H1 (cell line): Measurements from ENCODE around the gene ELMO1. TPM values are rescaled to one million over a fixed set of nuclear protein-coding genes. Genes with fewer than 3 reads are reported as not detected.

Experiments
- CTCF ChIA-PET: fragments of 300-600 bp; sonication (Branson Sonifier 250); formaldehyde crosslinking; loops from one replicate; lab custom pipeline; 2021; ENCODE audit not compliant: partially characterized antibody; lab: Charles Lee
- POLR2A ChIA-PET: fragments of 300-600 bp; sonication (Branson Sonifier 250); formaldehyde crosslinking; loops from one replicate; lab custom pipeline; 2021; ENCODE audit warnings: inconsistent platforms; ENCODE audit not compliant: partially characterized antibody; lab: Charles Lee
- DNase-seq, 2 experiments: peaks; one replicate each; pipeline versions ENCODE4 v3.0.0 to v3.0.0-alpha.2; 2010 to 2022; ENCODE audit warnings: low spot score in 2 of 2, low read depth in 1 of 2, mixed read lengths in 1 of 2
- FAIRE-seq: peaks from 2 replicates; lab custom pipeline; 2011; peaks lifted over from hg19 to GRCh38; lab: Jason Lieb, UNC
- H2AFZ ChIP-seq: 2 replicates; pipeline ENCODE4 v1.8.1; 2012; ENCODE audit warnings: low read length, inconsistent platforms
- H2AK5ac ChIP-seq: 2 replicates; pipeline ENCODE4 v1.6.1; 2013; ENCODE audit warnings: low read depth, low read length
- H2BK120ac ChIP-seq: replicated peaks from 2 replicates; pipeline ENCODE3; 2013; ENCODE audit warnings: low read depth, low read length, inconsistent platforms
- H2BK12ac ChIP-seq: 2 replicates; pipeline ENCODE4 v1.6.1; 2013; ENCODE audit warnings: low read depth, low read length
- H2BK15ac ChIP-seq: 2 replicates; pipeline ENCODE4 v1.6.1; 2013; ENCODE audit warnings: low read length
- H2BK20ac ChIP-seq: 2 replicates; pipeline ENCODE4 v1.6.1; 2013; ENCODE audit warnings: low read length
- H2BK5ac ChIP-seq: 2 replicates; pipeline ENCODE4 v1.6.1; 2013; ENCODE audit warnings: low read depth, low read length
- H3K14ac ChIP-seq: 2 replicates; pipeline ENCODE4 v1.6.1; 2013; ENCODE audit warnings: inconsistent platforms; ENCODE audit not compliant: insufficient read length
- H3K18ac ChIP-seq: 2 replicates; pipeline ENCODE4 v1.6.1; 2013; ENCODE audit warnings: low read length; ENCODE audit errors: extremely low read depth
- H3K23ac ChIP-seq: 2 replicates; pipeline ENCODE4 v1.6.1; 2013; ENCODE audit warnings: inconsistent platforms; ENCODE audit not compliant: insufficient read length
- H3K23me2 ChIP-seq: 2 replicates; pipeline ENCODE4 v1.6.1; 2013; ENCODE audit warnings: low read depth, low read length
- H3K27ac ChIP-seq: 2 replicates; pipeline ENCODE4 v1.6.1; 2011; ENCODE audit warnings: low read depth, low read length, inconsistent platforms
- H3K27me3 ChIP-seq, 4 experiments: replicated peaks in 1 of 4; 1 replicate in 1 of 4; 2 replicates in 3 of 4; pipeline versions ENCODE4 v1.6.1 to v1.8.1; 2011 to 2013; ENCODE audit warnings: low read length in 3 of 4, mild to moderate bottlenecking in 3 of 4, inconsistent platforms in 2 of 4, mixed read lengths in 2 of 4, moderate library complexity in 1 of 4; ENCODE audit not compliant: control insufficient read depth in 3 of 4, insufficient read depth in 3 of 4; ENCODE audit errors: extremely low read depth in 1 of 4
- H3K36me3 ChIP-seq, 4 experiments: 2 replicates each; pipeline versions ENCODE4 v1.6.1 to v1.8.1; 2011 to 2013; ENCODE audit warnings: mild to moderate bottlenecking in 4 of 4, low read length in 3 of 4, moderate library complexity in 2 of 4, control low read depth in 1 of 4, inconsistent platforms in 1 of 4; ENCODE audit not compliant: insufficient read depth in 4 of 4, control insufficient read depth in 2 of 4
- H3K4ac ChIP-seq: replicated peaks from 2 replicates; pipeline ENCODE3; 2013; ENCODE audit warnings: low read length, low read depth, mixed read lengths, inconsistent platforms; ENCODE audit not compliant: insufficient read length
- H3K4me1 ChIP-seq, 4 experiments: replicated peaks in 1 of 4; 1 replicate in 1 of 4; 2 replicates in 3 of 4; pipeline versions ENCODE4 v1.6.1 to v1.8.1; 2011 to 2013; ENCODE audit warnings: low read length in 3 of 4, inconsistent platforms in 2 of 4, mixed read lengths in 1 of 4; ENCODE audit not compliant: insufficient read depth in 4 of 4, control insufficient read depth in 3 of 4
- H3K4me2 ChIP-seq, 2 experiments: 2 replicates each; pipeline versions ENCODE4 v1.6.1 to v1.8.1; 2011 to 2013; ENCODE audit warnings: low read depth in 2 of 2, low read length in 2 of 2, control low read depth in 1 of 2, inconsistent platforms in 1 of 2, mild to moderate bottlenecking in 1 of 2; ENCODE audit not compliant: insufficient read depth in 1 of 2
- H3K4me3 ChIP-seq, 4 experiments: fragments of 200-600, 300-600 bp in 1 of 4; sonication (generic), shearing (Covaris generic), sonication (Bioruptor Twin) in 1 of 4; 2 replicates each; pipeline versions ENCODE4 v1.5.1 to v1.8.1; 2011 to 2016; ENCODE audit warnings: low read length in 4 of 4, low read depth in 3 of 4, control low read depth in 2 of 4, inconsistent platforms in 2 of 4, mild to moderate bottlenecking in 2 of 4, mixed read lengths in 1 of 4, moderate library complexity in 1 of 4; ENCODE audit not compliant: insufficient read depth in 2 of 4; ENCODE audit errors: extremely low read depth in 1 of 4
- H3K56ac ChIP-seq: replicated peaks from 2 replicates; pipeline ENCODE3; 2013; ENCODE audit warnings: low read depth, mild to moderate bottlenecking, mixed read lengths, low read length, inconsistent platforms; ENCODE audit not compliant: insufficient read length
- H3K79me1 ChIP-seq: 2 replicates; pipeline ENCODE4 v1.6.1; 2013; ENCODE audit warnings: low read depth, low read length, control low read depth
- H3K79me2 ChIP-seq, 2 experiments: 2 replicates each; pipeline versions ENCODE4 v1.6.1 to v1.8.1; 2012 to 2013; ENCODE audit warnings: low read length in 2 of 2, mild to moderate bottlenecking in 2 of 2, inconsistent platforms in 1 of 2; ENCODE audit not compliant: insufficient read depth in 2 of 2, control insufficient read depth in 1 of 2
- H3K9ac ChIP-seq, 4 experiments: replicated peaks in 1 of 4; 1 replicate in 1 of 4; 2 replicates in 3 of 4; pipeline versions ENCODE4 v1.6.1 to v1.8.1; 2011 to 2013; ENCODE audit warnings: low read depth in 3 of 4, low read length in 3 of 4, control low read depth in 2 of 4, mild to moderate bottlenecking in 2 of 4, moderate library complexity in 2 of 4, inconsistent platforms in 1 of 4; ENCODE audit errors: extremely low read depth in 1 of 4
- H3K9me3 ChIP-seq, 2 experiments: 2 replicates each; pipeline versions ENCODE4 v1.6.1 to v1.8.1; 2012 to 2013; ENCODE audit warnings: mild to moderate bottlenecking in 2 of 2, moderate library complexity in 2 of 2, control low read depth in 1 of 2, inconsistent platforms in 1 of 2, low read depth in 1 of 2, low read length in 1 of 2, mixed read lengths in 1 of 2; ENCODE audit not compliant: insufficient read depth in 2 of 2
- H4K20me1 ChIP-seq, 2 experiments: replicated peaks in 1 of 2; 2 replicates each; pipeline versions ENCODE3 to v1.8.1; 2011 to 2013; ENCODE audit warnings: inconsistent platforms in 2 of 2, low read length in 2 of 2, mild to moderate bottlenecking in 1 of 2; ENCODE audit not compliant: insufficient read depth in 2 of 2, control insufficient read depth in 1 of 2
- H4K5ac ChIP-seq: 2 replicates; pipeline ENCODE4 v1.6.1; 2013; ENCODE audit warnings: low read length, low read depth, mixed read lengths, inconsistent platforms; ENCODE audit not compliant: insufficient read length
- H4K8ac ChIP-seq: 2 replicates; pipeline ENCODE4 v1.8.0; 2013; ENCODE audit warnings: mild to moderate bottlenecking, moderate library complexity, low read length, inconsistent platforms; ENCODE audit not compliant: insufficient read depth; ENCODE audit errors: extremely low read depth
- H4K91ac ChIP-seq: replicated peaks from 2 replicates; pipeline ENCODE3; 2013; ENCODE audit warnings: low read length, mixed read lengths, inconsistent platforms; ENCODE audit not compliant: insufficient read length
- BACH1 ChIP-seq: IDR thresholded peaks from 2 replicates; pipeline ENCODE4 v1.6.1; 2012; ENCODE audit warnings: low read length, improper control_type of control experiment
- CEBPB ChIP-seq: IDR thresholded peaks from 2 replicates; pipeline ENCODE4 v1.6.1; 2012; ENCODE audit warnings: low read depth, low read length
- CHD1 ChIP-seq: IDR thresholded peaks from 2 replicates; pipeline ENCODE4 v1.6.1; 2012; ENCODE audit warnings: low read depth, low read length, improper control_type of control experiment
- CREB1 ChIP-seq: IDR thresholded peaks from 2 replicates; pipeline ENCODE4 v1.6.1; 2012; ENCODE audit warnings: inconsistent platforms
- HDAC2 ChIP-seq, 2 experiments: fragments of 300-600 bp in 1 of 2; sonication (generic) in 1 of 2; IDR thresholded peaks; 2 replicates each; pipeline ENCODE4 v1.6.1; 2011 to 2012; ENCODE audit warnings: low read depth in 2 of 2, low read length in 2 of 2, mild to moderate bottlenecking in 2 of 2, moderate library complexity in 2 of 2, borderline replicate concordance in 1 of 2, inconsistent platforms in 1 of 2
- HDAC6 ChIP-seq: IDR thresholded peaks from one replicate; pipeline ENCODE4 v1.7.1; 2012; ENCODE audit warnings: low read depth, mild to moderate bottlenecking, inconsistent platforms, low read length, moderate library complexity
- JUN ChIP-seq: IDR thresholded peaks from 2 replicates; pipeline ENCODE4 v1.6.1; 2011; ENCODE audit warnings: low read depth, mild to moderate bottlenecking, improper control_type of control experiment, low read length
- KDM4A ChIP-seq: IDR thresholded peaks from one replicate; pipeline ENCODE4 v1.7.1; 2012; ENCODE audit warnings: low read depth, mild to moderate bottlenecking, moderate library complexity, low read length, inconsistent platforms; ENCODE audit not compliant: severe bottlenecking
- NRF1 ChIP-seq: IDR thresholded peaks from 2 replicates; pipeline ENCODE4 v1.6.1; 2011; ENCODE audit warnings: mild to moderate bottlenecking, low read depth, low read length, improper control_type of control experiment
- TBP ChIP-seq: IDR thresholded peaks from 2 replicates; pipeline ENCODE4 v1.6.1; 2011; ENCODE audit warnings: low read depth, low read length, improper control_type of control experiment
- USF2 ChIP-seq: IDR thresholded peaks from 2 replicates; pipeline ENCODE4 v1.6.1; 2011; ENCODE audit warnings: low read length, improper control_type of control experiment
- WGBS, 2 experiments: shearing (Covaris generic) in 1 of 2; methylation state at CpG; one replicate each; pipeline versions ENCODE4 v1.1.6 to v1.1.7; 2013 to 2015; ENCODE audit warnings: low lambda C conversion rate in 2 of 2, mixed read lengths in 2 of 2, inconsistent platforms in 1 of 2, low coverage in 1 of 2, missing lambda C conversion rate in 1 of 2; ENCODE audit not compliant: insufficient replicate concordance in 2 of 2, insufficient coverage in 1 of 2, insufficient read length in 1 of 2; ENCODE audit errors: extremely low coverage in 1 of 2, missing lambda C conversion rate in 1 of 2; 5-methylcytosine and 5-hydroxymethylcytosine counted together
- polyA plus RNA-seq, 7 experiments: library from polyadenylated mRNA; depleted of rRNA in 3 of 7; stranded (reverse) in 5 of 7; unstranded in 2 of 7; fragments of >200 nt in 5 of 7; fragments of 200-250 nt in 2 of 7; gene quantifications; 1 replicate in 5 of 7; 2 replicates in 1 of 7; 4 replicates in 1 of 7; pipeline versions ENCODE4 v1.2.1 to v1.2.3, GENCODE V29; 2011 to 2013; ENCODE audit warnings: missing spikeins in 2 of 7, mixed read lengths in 2 of 7
- total RNA-seq: library from RNA; stranded (reverse); fragmentation: NEBNext Ultra II Directional; extraction: Animal tissue kit (Norgen Biotek cat#: 25700); gene quantifications from 2 replicates; pipeline ENCODE4 v1.2.1, GENCODE V29; 2021

The ELMO1 gene
- total and polyA plus RNA-seq, 2 of the 8 experiments (the other 6 are each of a cell fraction or from before 2014, with no cell fraction given), result 18.4 to 21.0 TPM

DNA sequence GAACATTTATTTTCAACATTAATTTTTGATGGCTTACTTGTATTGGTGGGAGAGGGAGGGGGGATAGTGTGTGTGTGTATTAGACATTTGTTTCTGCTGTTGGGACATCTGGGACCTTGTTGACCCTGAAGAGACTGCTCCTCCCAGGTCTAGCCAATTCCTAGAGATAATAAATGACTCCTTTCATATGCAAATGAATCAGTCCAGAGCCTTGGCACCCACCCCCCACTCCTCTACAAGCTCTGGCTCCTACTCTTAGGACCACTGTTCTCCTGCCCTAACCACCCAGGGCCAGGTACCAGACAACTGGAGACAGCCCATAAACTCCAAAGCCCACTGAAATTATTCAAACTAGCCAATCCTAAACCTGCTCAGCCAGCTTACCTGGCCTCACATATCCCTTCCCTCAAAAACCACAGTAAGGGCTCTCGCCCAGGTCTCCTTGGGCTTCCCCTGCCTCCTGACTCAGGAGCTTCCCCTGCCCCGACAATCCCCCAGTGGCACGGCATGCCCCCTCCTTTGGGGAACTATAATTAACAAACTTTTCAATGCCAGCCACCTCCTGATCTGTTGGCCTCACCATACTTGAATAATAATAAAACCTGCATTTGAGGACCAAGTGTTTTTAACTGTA lies 233.3 kb downstream of the ELMO1 start:
- Histone ChIP-seq H3K9ac (no peak overlapping the region), H3K4me2 (no peak overlapping the region), H3K18ac (no peak overlapping the region), H3K4ac (no peak overlapping the region), H2BK15ac (no peak overlapping the region), H4K20me1 (no peaks in the 10 kb centered on the region), H4K5ac (no peak overlapping the region), H3K79me2 (no peaks in the 10 kb centered on the region), H2AFZ (no peak overlapping the region), H3K36me3 (0 out of 8 replicates have a peak, but pooled peaks cover 0 to 3% (median 0%) of the 10 kb centered on the region in 4 experiments), H3K27me3 (no peaks in the 10 kb centered on the region), H2BK12ac (no peak overlapping the region), H2BK5ac (no peak overlapping the region), H2BK120ac (no peak overlapping the region), H3K56ac (no peak overlapping the region), H3K14ac (no peak overlapping the region), H3K9me3 (no peaks in the 10 kb centered on the region), H3K23me2 (no peaks in the 10 kb centered on the region), H4K91ac (no peak overlapping the region), H3K4me1 (peaks cover 4 to 12% (median 10%) of the 10 kb centered on the region in 4 experiments; a peak in 6 of 7 replicates), H2BK20ac (no peak overlapping the region), H3K27ac (no peak overlapping the region), H2AK5ac (no peak overlapping the region), H3K79me1 (no peaks in the 10 kb centered on the region), H4K8ac (no peak overlapping the region), H3K4me3 (no peak overlapping the region; a peak in 2 of 8 replicates), H3K23ac (no peak overlapping the region)
- DNase-seq (no peak), FAIRE-seq (no peak)
- TF ChIP-seq CHD1 (no peak), TBP (no peak), CREB1 (no peak), NRF1 (no peak), USF2 (no peak), BACH1 (no peak), JUN (no peak), KDM4A (no peak), HDAC6 (no peak), CEBPB (no peak), HDAC2 (IDR thresholded peaks at IDR 0.05; ENCODE audit: borderline replicate concordance in 1 of 2, low read depth in 2 of 2, low read length in 2 of 2) (no peak)
- POLR2A ChIA-PET, result no interaction called here
- 33% methylated on average over 3 of the region's 3 CpGs; no CpG with 5 or more reads in 1 of the 2 experiments for WGBS, 2 experiments
- CTCF ChIA-PET, result interaction anchor here (0.7 to 2.5 kb wide), 6 partner anchors 11 to 517 kb away, joined by 3 to 7 read pairs (median 4); no protein-coding TSS in a partner anchor
